GM18520 (cell line): Measurements from ENCODE around the gene SPATA18.
"Not testable (repeated sequence)": the region's sequence is repeated elsewhere in the genome, so short reads cannot be mapped to it uniquely, and the experiment has no call there.

Source experiments
- ATAC-seq: cut with Tn5 transposase; IDR thresholded peaks from one replicate; pipeline ENCODE4 v1.9.1; 2021; ENCODE audit not compliant: unreplicated experiment

Gene SPATA18

DNA sequence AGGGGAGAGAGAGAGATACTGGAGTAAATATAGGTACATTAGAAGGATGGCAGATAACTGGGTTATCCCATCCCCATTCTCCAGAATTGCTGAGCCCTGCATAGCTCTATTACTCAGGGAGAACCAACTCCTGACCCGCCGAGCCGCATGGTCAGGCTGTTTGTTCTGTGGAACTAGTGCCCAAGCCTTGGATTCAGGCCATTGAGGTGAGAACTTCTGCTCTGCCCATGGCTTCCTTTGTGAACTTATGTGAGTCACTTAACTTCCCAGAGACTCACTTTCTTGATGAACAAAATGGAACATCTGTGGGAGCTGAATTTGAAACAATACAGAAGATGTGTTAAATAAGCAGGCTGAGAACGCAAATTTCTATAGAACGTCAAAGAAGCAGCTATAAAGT lies 54.2 kb downstream of the SPATA18 start:
- ATAC-seq = no peak

DNA sequence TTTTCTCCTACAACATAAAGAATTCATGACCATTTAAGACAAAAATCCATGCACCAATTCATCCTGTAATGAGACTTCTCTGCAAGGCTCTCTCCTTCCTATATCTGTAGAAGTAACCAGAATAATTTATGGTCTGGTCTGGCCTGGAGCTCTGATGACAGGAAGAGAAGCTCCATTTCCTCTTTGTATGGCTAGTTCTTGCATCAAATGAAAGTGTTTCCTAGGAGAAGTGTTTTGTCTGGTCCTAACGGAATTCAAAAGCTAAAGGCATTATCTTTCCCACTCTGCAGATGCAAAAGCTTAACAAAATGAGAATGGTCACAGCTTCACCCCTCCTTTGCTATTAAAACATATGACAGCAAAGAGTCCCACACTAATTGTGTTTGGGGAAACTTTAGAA lies 55.1 kb downstream of the SPATA18 start:
- ATAC-seq = no peak

DNA sequence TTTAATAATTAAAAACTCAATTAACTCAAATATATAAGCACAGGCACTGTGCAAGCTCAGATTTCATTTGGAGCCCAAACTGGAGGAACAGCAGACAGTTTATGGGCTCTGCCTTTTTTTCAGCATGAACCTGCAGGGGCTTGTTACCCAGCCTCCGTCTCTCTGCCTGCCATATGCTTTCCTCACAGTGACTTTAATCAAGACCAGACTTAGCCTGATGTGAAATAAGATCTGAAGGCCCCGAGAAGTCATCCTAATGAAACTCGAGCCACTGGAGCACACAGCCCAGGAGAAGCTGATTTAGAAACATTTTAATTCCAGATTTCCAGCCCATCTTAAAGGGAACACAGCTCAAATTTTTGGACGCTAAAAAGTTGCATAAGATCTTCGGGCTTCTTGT lies 55.6 kb downstream of the SPATA18 start:
- ATAC-seq = no peak

DNA sequence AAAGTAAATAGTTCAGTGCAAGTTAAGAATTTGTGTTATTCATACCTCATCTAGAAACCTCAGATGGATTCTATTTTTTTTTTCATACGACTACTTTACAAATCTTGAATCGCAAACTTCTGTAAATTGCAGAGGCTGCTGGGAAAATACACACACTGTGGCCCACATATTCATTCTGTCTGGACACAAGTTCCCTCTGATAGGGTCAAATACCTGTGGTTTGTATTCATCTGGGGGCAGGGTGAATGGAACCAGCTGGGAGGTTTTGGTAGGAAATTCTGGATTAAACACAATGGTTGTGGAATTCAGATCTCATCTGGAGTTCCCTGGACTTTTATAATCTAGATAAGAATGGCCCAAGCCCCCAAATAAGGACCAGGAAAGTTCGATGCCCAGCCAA lies 56.2 kb downstream of the SPATA18 start:
- no peak for ATAC-seq

DNA sequence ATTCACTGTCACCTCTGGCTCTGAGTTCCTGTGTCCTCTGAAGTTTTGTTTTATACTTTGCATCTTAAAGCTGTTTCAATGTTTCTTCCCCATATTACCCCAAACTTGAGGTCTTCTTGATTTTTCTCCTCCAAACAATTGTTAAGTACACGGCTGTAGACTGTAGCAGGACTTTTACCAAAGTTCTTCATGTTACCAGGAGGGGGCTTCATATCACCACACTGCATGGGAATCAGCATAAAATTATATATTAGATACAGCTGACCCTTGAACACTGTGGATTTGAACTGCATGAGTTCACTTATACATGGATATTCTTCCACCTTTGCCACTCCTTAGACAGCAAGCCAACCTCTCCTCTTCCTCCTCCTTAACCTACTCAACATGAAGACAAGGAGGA lies 56.6 kb downstream of the SPATA18 start:
- ATAC-seq = no peak

- no peak for ATAC-seq
These were observed 59.1 kb downstream of the SPATA18 start for GRCh38 chr4:52110171-52110570.

- ATAC-seq = no peak
These were observed 60.9 kb downstream of the SPATA18 start for GRCh38 chr4:52111995-52112394.

GRCh38 chr4:52112411-52112810 lies 61.3 kb downstream of the SPATA18 start:
- no peak for ATAC-seq

- no peak for ATAC-seq
These were observed 65.5 kb downstream of the SPATA18 start for GRCh38 chr4:52116641-52117040.

DNA sequence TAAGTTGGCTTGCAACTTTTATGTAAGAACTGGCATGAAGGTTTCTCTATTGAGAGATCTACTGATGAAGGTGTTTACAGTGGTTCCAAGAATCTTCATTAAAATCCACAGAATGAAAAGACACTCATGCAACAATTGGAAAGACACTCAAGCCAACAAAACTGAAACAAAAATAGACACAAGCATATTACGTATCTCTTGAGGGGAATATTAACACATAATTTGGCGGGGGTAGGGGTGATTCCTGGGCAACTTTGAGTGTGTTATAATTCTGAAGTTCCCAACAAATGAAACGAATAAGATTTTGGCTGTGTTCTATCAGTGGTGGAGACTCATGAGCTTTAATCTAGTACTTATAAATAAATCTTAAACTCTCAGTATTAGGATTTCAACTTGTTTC lies 75.1 kb downstream of the SPATA18 start:
- no peak for ATAC-seq

DNA sequence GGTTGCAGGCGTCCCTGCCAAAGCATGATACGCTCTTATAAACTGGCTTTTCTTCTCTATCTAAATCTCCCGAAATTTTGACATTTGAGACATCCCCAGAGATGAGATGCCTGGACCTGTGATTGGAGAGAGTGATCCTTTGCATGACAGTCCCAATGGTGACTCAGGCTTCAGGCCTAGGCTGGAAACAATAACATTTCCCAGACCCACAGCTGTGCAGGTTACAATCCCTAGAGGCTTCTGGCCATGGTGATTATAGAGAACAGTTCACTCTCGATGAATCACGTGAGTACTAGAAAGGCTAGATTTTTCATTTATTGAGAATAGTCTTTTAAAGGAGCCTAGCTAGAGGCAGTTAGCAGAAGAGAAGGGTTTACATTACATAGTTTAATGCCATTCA lies 75.9 kb downstream of the SPATA18 start:
- ATAC-seq = no peak

DNA sequence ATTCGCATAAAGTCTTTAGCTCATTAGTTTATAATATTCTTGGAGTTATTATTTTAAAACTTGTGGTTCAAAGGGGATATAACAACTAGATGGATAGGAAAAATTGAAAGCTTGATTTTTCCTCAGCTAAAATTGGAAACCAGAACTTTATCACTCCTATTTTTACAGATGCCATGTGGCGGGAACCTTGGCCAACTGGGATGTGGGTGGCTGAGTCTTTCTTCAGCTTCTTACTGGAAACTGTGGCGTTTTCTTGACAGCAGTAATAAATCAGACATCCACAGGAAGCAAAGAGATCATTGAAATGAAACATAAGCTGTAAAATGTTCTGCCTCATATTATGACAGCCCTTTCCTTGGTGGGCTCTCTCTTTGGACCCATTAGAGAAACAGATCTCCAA lies 84.1 kb downstream of the SPATA18 start:
- no peak for ATAC-seq

GRCh38 chr4:52137152-52137551 lies 86.0 kb downstream of the SPATA18 start:
- not testable (repeated sequence) for ATAC-seq

DNA sequence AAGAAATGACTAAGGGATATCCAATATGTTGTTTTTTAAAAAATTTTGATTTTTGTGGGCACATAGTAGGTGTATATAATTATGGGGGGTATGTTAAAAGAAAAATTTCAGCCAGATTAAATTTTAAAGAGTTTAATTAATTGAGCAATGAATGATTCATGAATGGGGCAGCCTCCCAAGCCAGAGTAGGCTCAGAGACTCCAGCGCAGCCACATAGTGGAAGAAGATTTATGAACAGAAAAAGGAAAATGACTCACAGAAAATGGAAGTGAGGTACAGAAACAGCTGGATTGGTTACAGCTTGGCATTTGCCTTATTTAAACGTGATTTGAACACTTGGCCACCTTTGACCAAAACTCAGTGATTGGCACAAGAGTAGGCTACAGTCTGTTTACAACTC lies 91.7 kb downstream of the SPATA18 start:
- no peak for ATAC-seq

GRCh38 chr4:52143815-52144214 lies 92.7 kb downstream of the SPATA18 start:
- ATAC-seq = no peak

GRCh38 chr4:52144372-52144771 lies 93.3 kb downstream of the SPATA18 start:
- ATAC-seq = no peak
